Right atrium auricular region (tissue), 2 donors: ENCODE measurements around the gene SLC39A12. TPM values are rescaled to one million over a fixed set of nuclear protein-coding genes. Genes with fewer than 3 reads are reported as not detected.

Experiments used
- DNase-seq: peaks from one replicate; pipeline ENCODE4 v3.0.0-alpha.2; 2019; ENCODE audit warnings: low spot score
- H3K27ac ChIP-seq, 2 donors: fragments of 200-600 bp; sonication (generic); 1 replicate in 1 of 2; 2 replicates in 1 of 2; pipeline ENCODE4 v1.5.1; 2016 to 2019
- H3K27me3 ChIP-seq, 2 donors: fragments of 200-600 bp; sonication (generic); one replicate each; pipeline versions ENCODE4 v1.5.1 to v1.6.0; 2017 to 2019
- H3K36me3 ChIP-seq: fragments of 200-600 bp; sonication (generic); one replicate; pipeline ENCODE4 v1.5.1; 2016
- H3K4me1 ChIP-seq, 2 donors: fragments of 200-600 bp; sonication (generic); one replicate each; pipeline versions ENCODE4 v1.5.1 to v1.6.0; 2017 to 2019
- H3K4me3 ChIP-seq, 2 donors: fragments of 200-600 bp; sonication (generic); 1 replicate in 1 of 2; 2 replicates in 1 of 2; pipeline ENCODE4 v1.5.1; 2017 to 2019; ENCODE audit warnings: mild to moderate bottlenecking in 1 of 2, moderate library complexity in 1 of 2
- H3K9me3 ChIP-seq, 2 donors: fragments of 200-600 bp; sonication (generic); one replicate each; pipeline ENCODE4 v1.5.1; 2019
- total RNA-seq, 2 donors: library from RNA; depleted of rRNA; stranded (reverse); fragments of >200 nt; gene quantifications; one replicate each; pipeline ENCODE4 v1.1.0, GENCODE V29; 2016
- TF ChIP-seq, protein P1 (sequence below), 2 donors: fragments of 200-600 bp; sonication (generic); IDR thresholded peaks; one replicate each; pipeline ENCODE4 v1.5.1; 2019; ENCODE audit warnings: antibody characterized with exemption in 2 of 2

Gene SLC39A12
- total RNA-seq, 2 donors from 2014 or later: not detected

DNA sequence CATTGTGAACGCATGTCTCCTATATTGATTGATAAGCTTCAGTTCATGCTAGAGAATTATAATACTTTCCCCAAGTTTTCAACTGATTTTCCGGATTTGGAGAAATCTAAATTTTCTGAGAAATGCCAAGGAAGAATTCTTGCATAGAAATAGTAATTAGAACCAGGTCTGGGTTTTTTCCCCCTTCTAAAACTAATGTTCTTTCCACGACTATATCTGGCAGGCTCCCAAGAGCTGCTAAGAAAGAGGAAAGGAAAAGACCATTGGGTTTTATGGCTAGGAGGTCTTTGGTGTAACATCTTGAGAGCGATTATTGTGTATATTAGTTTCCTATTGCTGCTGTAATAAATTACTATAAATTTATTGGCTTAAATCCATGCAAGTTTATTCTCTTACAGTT lies 116.7 kb downstream of the SLC39A12 start:
- H3K4me3 ChIP-seq: no peak overlapping the region
- H3K36me3 ChIP-seq: no peaks in the 10 kb centered on the region
- H3K27me3 ChIP-seq: no peaks in the 10 kb centered on the region
- no peaks in the 10 kb centered on the region for H3K9me3 ChIP-seq
- TF ChIP-seq, protein P1, sequence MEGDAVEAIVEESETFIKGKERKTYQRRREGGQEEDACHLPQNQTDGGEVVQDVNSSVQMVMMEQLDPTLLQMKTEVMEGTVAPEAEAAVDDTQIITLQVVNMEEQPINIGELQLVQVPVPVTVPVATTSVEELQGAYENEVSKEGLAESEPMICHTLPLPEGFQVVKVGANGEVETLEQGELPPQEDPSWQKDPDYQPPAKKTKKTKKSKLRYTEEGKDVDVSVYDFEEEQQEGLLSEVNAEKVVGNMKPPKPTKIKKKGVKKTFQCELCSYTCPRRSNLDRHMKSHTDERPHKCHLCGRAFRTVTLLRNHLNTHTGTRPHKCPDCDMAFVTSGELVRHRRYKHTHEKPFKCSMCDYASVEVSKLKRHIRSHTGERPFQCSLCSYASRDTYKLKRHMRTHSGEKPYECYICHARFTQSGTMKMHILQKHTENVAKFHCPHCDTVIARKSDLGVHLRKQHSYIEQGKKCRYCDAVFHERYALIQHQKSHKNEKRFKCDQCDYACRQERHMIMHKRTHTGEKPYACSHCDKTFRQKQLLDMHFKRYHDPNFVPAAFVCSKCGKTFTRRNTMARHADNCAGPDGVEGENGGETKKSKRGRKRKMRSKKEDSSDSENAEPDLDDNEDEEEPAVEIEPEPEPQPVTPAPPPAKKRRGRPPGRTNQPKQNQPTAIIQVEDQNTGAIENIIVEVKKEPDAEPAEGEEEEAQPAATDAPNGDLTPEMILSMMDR (IDR thresholded peaks at IDR 0.05): no peak
- no peak overlapping the region for H3K27ac ChIP-seq
- no peaks in the 10 kb centered on the region for H3K4me1 ChIP-seq
- no peak for DNase-seq

- no peaks in the 10 kb centered on the region for H3K9me3 ChIP-seq
- no peaks in the 10 kb centered on the region for H3K4me1 ChIP-seq
- H3K36me3 ChIP-seq: no peaks in the 10 kb centered on the region
- no peaks in the 10 kb centered on the region for H3K27me3 ChIP-seq
- no peak overlapping the region for H3K4me3 ChIP-seq
- TF ChIP-seq, protein P1 (IDR thresholded peaks at IDR 0.05): no peak
- no peak overlapping the region for H3K27ac ChIP-seq
- no peak for DNase-seq
Measured at GRCh38 chr10:18071591-18071990, 119.9 kb downstream of the SLC39A12 start.

GRCh38 chr10:18073314-18073713 lies 121.6 kb downstream of the SLC39A12 start:
- Histone ChIP-seq H3K36me3 (no peaks in the 10 kb centered on the region), H3K9me3 (no peaks in the 10 kb centered on the region), H3K27me3 (no peaks in the 10 kb centered on the region), H3K4me3 (no peak overlapping the region), H3K27ac (no peak overlapping the region), H3K4me1 (no peaks in the 10 kb centered on the region)
- TF ChIP-seq, protein P1 (IDR thresholded peaks at IDR 0.05): no peak
- DNase-seq: no peak

- no peak for DNase-seq
Measured at GRCh38 chr10:18075881-18076280, 124.2 kb downstream of the SLC39A12 start.

DNA sequence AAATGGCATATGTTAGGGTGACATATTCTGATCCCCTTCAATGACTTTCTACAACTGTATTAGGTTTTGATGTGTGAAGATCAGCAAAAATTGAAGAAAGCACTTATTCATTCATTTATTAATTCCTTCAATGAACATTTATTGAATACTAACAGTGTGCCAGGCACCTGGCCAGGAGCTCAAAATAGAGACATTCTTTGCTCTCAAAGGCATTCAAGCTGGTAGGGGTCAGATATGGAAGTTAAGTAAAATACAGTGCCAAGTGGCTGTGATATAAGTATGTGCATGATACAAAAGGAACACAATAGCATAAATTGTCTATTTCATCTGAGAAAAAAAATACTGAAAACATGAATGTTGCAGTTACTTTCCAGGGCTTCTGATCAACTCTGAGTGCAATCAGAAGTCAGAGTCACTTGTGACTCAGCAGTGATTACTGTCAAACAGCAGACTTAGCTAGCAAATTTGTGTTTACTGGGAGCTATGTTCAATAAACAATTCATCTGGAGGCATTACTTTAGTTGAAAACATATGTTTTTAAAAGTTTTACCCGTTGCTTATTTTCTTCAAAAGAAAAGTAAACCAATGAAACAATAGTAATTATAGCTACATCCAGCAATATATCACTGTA lies 128.1 kb downstream of the SLC39A12 start:
- Histone ChIP-seq H3K4me1 (no peaks in the 10 kb centered on the region), H3K27ac (no peak overlapping the region), H3K9me3 (no peaks in the 10 kb centered on the region), H3K4me3 (no peak overlapping the region), H3K36me3 (no peaks in the 10 kb centered on the region), H3K27me3 (no peaks in the 10 kb centered on the region)
- TF ChIP-seq, protein P1 (IDR thresholded peaks at IDR 0.05): no peak
- no peak for DNase-seq

More at GRCh38 chr10:18075881-18076280, 124.2 kb downstream of the SLC39A12 start:
- no peak overlapping the region for H3K27ac ChIP-seq
- no peaks in the 10 kb centered on the region for H3K9me3 ChIP-seq
- H3K4me3 ChIP-seq: no peak overlapping the region
- no peaks in the 10 kb centered on the region for H3K4me1 ChIP-seq
- no peaks in the 10 kb centered on the region for H3K27me3 ChIP-seq
- TF ChIP-seq, protein P1 (IDR thresholded peaks at IDR 0.05): no peak
- H3K36me3 ChIP-seq: no peaks in the 10 kb centered on the region

- no peaks in the 10 kb centered on the region for H3K27me3 ChIP-seq
- DNase-seq: no peak
- H3K4me3 ChIP-seq: no peak overlapping the region
- TF ChIP-seq, protein P1 (IDR thresholded peaks at IDR 0.05): no peak
- no peak overlapping the region for H3K27ac ChIP-seq
- H3K9me3 ChIP-seq: no peaks in the 10 kb centered on the region
- no peaks in the 10 kb centered on the region for H3K36me3 ChIP-seq
- peaks cover 0 to 5% of the 10 kb centered on the region in 2 donors for H3K4me1 ChIP-seq
Measured at GRCh38 chr10:18082381-18082780, 130.7 kb downstream of the SLC39A12 start.
